GM12801 (cell line): Measurements from ENCODE around the gene LYZ.

Experiments
- TF ChIP-seq, protein P1 (sequence below): IDR thresholded peaks from one replicate; pipeline ENCODE4 v1.5.1; 2011; ENCODE audit warnings: control low read depth; ENCODE audit not compliant: insufficient read length; ENCODE audit errors: extremely low read depth

LYZ gene

DNA sequence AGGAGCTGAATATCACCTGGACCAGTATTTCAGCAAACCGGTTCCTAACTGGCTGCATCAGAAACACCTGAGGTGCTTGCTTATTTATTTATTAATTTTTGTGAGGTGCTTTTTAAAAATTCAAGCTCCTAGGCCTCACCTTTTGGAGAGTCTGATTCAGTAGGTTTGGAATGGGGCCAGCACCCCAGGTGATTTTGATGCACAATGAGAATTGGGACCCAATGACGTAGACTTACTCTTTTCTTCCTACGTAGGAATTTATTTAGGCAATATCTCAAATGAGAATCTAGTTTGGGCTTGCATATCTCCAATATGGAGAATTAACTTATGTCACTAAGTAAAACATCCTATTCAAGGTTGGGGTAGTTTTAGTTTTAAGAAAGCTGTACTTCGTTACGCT lies 18.6 kb downstream of the LYZ start:
- TF ChIP-seq, protein P1, sequence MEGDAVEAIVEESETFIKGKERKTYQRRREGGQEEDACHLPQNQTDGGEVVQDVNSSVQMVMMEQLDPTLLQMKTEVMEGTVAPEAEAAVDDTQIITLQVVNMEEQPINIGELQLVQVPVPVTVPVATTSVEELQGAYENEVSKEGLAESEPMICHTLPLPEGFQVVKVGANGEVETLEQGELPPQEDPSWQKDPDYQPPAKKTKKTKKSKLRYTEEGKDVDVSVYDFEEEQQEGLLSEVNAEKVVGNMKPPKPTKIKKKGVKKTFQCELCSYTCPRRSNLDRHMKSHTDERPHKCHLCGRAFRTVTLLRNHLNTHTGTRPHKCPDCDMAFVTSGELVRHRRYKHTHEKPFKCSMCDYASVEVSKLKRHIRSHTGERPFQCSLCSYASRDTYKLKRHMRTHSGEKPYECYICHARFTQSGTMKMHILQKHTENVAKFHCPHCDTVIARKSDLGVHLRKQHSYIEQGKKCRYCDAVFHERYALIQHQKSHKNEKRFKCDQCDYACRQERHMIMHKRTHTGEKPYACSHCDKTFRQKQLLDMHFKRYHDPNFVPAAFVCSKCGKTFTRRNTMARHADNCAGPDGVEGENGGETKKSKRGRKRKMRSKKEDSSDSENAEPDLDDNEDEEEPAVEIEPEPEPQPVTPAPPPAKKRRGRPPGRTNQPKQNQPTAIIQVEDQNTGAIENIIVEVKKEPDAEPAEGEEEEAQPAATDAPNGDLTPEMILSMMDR, result no peak

DNA sequence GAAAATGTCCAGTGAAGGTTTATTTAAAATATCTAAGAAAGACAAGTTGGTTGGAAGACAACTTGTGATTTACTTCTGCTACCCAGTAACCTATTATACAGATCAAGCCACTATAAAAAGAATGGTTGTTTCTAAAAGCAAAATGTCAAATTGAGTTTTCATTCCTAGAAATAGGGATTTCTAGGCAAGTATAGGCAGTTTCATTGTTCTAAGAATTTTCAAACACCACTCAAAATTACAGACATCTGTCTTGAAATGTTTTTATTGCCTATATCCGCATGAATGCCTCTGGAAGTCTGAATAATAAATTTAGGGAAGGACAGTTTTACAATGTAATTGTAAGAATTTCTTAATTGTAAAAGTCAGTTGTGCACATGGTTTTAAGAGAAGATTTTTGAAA lies 20.0 kb downstream of the LYZ start:
- TF ChIP-seq, protein P1, result no peak

DNA sequence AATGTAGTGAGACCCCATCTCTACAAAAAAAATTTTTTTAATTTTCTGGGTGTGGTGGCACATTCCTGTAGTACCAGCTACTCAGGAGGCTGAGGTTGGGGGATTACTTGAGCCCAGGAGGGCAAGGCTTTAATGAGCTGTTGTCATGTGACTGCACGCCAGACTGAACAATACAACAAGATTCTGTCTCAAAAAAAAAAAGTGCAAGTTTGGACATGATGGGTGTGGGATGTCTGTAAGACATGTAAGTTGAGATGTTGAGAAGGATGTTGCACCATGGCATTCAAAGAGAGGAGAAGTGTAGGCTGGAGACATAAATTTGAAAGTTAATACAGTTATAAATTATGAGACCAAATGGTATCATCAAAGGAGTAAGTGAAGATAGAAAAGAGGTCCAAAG lies 34.9 kb downstream of the LYZ start:
- TF ChIP-seq, protein P1, result no peak

DNA sequence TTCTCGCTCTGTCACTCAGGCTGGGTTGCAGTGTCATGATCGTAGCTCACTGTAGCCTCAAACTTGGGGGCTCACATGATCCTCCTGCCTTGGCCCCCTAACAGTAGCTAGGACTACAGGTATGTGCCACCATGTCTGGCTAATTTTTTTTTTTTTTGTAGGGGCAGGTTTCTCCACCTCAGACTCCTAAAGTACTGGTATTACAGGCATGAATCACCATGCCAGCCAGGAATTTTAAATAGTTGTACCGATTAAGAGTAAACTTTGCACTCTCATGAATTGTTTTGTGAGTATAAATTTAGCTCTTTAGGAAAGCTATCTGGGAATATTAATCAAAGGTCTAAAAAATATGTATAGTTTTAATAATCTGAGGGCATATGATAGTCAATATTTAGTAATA lies 36.9 kb downstream of the LYZ start:
- TF ChIP-seq, protein P1, result no peak

DNA sequence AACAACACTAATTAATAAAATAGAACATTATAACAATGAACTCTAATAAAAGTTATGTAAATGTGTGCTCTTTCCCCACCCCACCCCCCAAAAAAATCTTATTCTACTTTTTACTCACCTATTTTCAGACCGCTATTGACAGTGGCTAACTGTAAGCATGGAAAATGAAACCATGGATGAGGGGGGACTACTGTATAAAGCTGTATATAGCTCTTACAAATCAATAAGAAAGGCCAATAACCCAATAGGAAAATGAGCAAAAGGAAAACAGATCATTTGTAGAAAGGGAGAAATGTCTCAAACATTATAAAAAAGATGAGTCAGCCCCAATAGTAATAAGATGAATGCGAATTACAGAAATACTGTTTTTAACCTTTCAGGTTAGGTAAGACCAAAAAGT lies 38.7 kb downstream of the LYZ start:
- TF ChIP-seq, protein P1, result no peak

DNA sequence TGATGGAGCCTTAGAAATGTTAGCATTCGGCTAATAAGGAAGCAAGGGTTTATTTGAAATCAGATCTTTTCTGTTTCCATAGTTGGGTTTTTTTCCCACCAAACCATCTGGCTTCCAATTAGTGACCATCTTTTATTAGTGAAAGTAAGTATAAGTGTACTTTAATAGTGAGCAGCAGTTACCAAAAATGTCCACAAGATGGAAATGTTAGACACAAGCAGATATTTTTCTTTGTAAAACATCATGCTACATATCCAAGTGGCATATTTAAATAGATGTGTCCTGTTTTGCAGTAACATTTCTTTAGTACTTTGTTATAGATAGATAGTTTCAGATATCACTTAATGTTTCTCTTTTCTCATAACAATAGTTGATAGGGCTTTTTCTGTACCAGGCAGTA lies 40.2 kb downstream of the LYZ start:
- TF ChIP-seq, protein P1, result no peak

DNA sequence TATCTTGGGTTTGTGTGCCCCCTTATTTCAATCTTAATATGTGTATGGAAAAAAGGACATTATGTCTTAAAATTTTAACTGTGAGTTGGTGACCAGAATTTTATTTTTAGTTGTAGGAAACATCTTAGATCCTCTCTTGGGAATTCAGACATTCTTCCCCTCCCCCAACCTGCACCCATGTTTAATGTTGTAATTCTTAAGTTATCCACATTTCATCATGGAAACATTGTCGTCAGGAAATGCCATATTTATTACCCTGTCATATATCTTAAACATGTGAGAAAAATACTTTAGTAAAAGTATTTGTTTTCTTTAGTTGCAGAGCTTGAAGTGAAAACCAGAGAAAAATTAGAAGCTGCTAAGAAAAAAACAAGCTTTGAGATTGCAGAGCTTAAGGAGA lies 41.6 kb downstream of the LYZ start:
- TF ChIP-seq, protein P1, result no peak
